ENCODE data around the gene HYI.

GRCh38 chr1:43468414-43468813 is 14.7 kb upstream of the HYI start:
- TF ChIP-seq CTCF (IDR thresholded peaks at IDR 0.05) = no peak
- no peak for TF ChIP-seq POLR2A (IDR thresholded peaks at IDR 0.05)
